ENCODE results near the gene CNTF. TPM values are rescaled to one million over a fixed set of nuclear protein-coding genes. Genes with fewer than 3 reads are reported as not detected.
A peak's percentile ranks its signal among the peaks of the same experiment; 100 is the strongest.
"Not testable (repeated sequence)": the region's sequence is repeated elsewhere in the genome, so short reads cannot be mapped to it uniquely, and the experiment has no call there.

The CNTF gene
- total RNA-seq: 1 to 10 TPM; 2.3 to 2.4 TPM

GRCh38 chr11:58622344-58622743 lies at the start of gene CNTF:
Gene CNTF, plus strand, starts transcription at chr11:58622665. Its CDS starts 88 bp downstream, at chr11:58622753.
- ChIA-PET CTCF (no interaction called here), POLR2A (interaction anchor here (1.3 kb wide), 1 partner anchor 45 kb away, joined by 3 read pairs; no protein-coding TSS in a partner anchor)
- Mint-ChIP-seq H3K27ac (no peak within 1 kb of the TSS), H3K4me1 (peaks cover 12% of the 10 kb centered on the region), H3K27me3 (no peaks in the 10 kb centered on the region), H3K4me3 (no peak within 1 kb of the TSS), H3K9me3 (no peaks in the 10 kb centered on the region), H3K36me3 (ENCODE audit: low read depth) (peaks cover 70% of the 10 kb centered on the region)
- no peak for DNase-seq

- H3K4me1 Mint-ChIP-seq: peaks cover 64% of the 10 kb centered on the region
- H3K27me3 Mint-ChIP-seq, DNase-seq, H3K9me3 Mint-ChIP-seq: not testable (repeated sequence)
- ChIA-PET POLR2A (interaction anchor here (1.0 to 2.0 kb wide), 3 partner anchors 13 to 572 kb away, joined by 3 to 8 read pairs (median 8); partner anchors contain the start of gene FAM111B), CTCF (interaction anchor here (0.7 to 1.2 kb wide), 6 partner anchors 9 to 563 kb away, joined by 3 to 7 read pairs (median 4); no protein-coding TSS in a partner anchor)
- peak overlapping the region; percentile 100 for H3K27ac Mint-ChIP-seq
- H3K36me3 Mint-ChIP-seq (ENCODE audit: low read depth): peaks cover 46% of the 10 kb centered on the region
- H3K4me3 Mint-ChIP-seq: peak overlapping the region; percentile 90
These were observed 49.6 kb upstream of the CNTF start for GRCh38 chr11:58572906-58573305.

GRCh38 chr11:58573451-58574104 lies 48.9 kb upstream of the CNTF start:
- Mint-ChIP-seq H3K36me3 (ENCODE audit: low read depth) (peaks cover 45% of the 10 kb centered on the region), H3K27me3 (no peaks in the 10 kb centered on the region), H3K4me3 (peak overlapping the region; percentile 90), H3K9me3 (no peaks in the 10 kb centered on the region), H3K4me1 (peaks cover 58% of the 10 kb centered on the region), H3K27ac (peak overlapping the region; percentile 100)
- CTCF ChIA-PET: interaction anchor here (0.7 to 1.2 kb wide), 6 partner anchors 10 to 562 kb away, joined by 3 to 7 read pairs (median 4); no protein-coding TSS in a partner anchor
- POLR2A ChIA-PET: interaction anchor here (1.0 to 2.0 kb wide), 8 partner anchors 11 to 832 kb away, joined by 3 to 8 read pairs (median 4); partner anchors contain the start of genes FAM111A, FAM111B and SELENOH
- DNase-seq: peak; percentile 56

DNA sequence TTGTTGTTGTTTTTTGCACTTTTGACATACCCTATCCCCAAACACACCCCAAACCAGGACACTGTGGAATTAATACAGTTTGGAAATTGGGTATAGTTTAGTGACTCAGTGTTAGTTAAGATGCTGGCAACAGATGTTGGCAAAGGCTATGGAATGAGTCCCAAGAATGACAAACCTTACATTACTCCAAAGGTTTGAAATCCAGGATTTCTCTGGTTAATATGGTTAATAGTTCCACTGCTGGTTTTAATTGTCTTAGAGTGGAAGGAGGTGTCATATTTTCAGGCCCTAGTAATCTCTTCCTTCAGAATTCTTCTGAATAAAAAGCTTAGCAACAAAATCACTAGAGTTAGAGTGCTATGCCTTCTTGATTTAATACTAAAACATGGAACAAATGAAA lies 47.6 kb upstream of the CNTF start:
- Mint-ChIP-seq H3K27ac (peak overlapping the region; percentile 100), H3K36me3 (ENCODE audit: low read depth) (peaks cover 38% of the 10 kb centered on the region), H3K4me1 (peaks cover 49% of the 10 kb centered on the region), H3K9me3 (no peaks in the 10 kb centered on the region), H3K4me3 (peak overlapping the region; percentile 90), H3K27me3 (no peaks in the 10 kb centered on the region)
- no peak for DNase-seq
- ChIA-PET POLR2A (interaction anchor here (0.6 to 4.4 kb wide), 13 partner anchors 7 to 1041 kb away, joined by 3 to 36 read pairs (median 3); partner anchors contain the start of genes FAM111A, FAM111B and OSBP), CTCF (interaction anchor here (0.8 kb wide), 1 partner anchor 597 kb away, joined by 3 read pairs; the partner anchor contains the start of gene DTX4)

GRCh38 chr11:58575377-58576020 lies 47.0 kb upstream of the CNTF start, which contains the start of gene LPXN:
Gene LPXN, minus strand, starts transcription at chr11:58575856. Its CDS starts 84 bp downstream, at chr11:58575772.
- no peaks in the 10 kb centered on the region for H3K27me3 Mint-ChIP-seq
- peak within 1 kb of the TSS; percentile 90 for H3K4me3 Mint-ChIP-seq
- ChIA-PET POLR2A (interaction anchor here (0.6 to 4.4 kb wide), 11 partner anchors 7 to 1066 kb away, joined by 3 to 36 read pairs (median 4); partner anchors contain the start of genes FAM111B and OSBP), CTCF (interaction anchor here (0.8 to 7.9 kb wide), 6 partner anchors 7 to 918 kb away, joined by 3 to 76 read pairs (median 6); partner anchors contain the start of genes CLP1 and DTX4)
- peak within 1 kb of the TSS; percentile 100 for H3K27ac Mint-ChIP-seq
- H3K36me3 Mint-ChIP-seq (ENCODE audit: low read depth): peaks cover 38% of the 10 kb centered on the region
- H3K9me3 Mint-ChIP-seq: no peaks in the 10 kb centered on the region
- DNase-seq: peak; percentile 54
- H3K4me1 Mint-ChIP-seq: peaks cover 48% of the 10 kb centered on the region

- Mint-ChIP-seq H3K4me3 (peak overlapping the region; percentile 90), H3K4me1 (peaks cover 50% of the 10 kb centered on the region), H3K36me3 (ENCODE audit: low read depth) (peaks cover 36% of the 10 kb centered on the region), H3K9me3 (no peaks in the 10 kb centered on the region), H3K27me3 (no peaks in the 10 kb centered on the region), H3K27ac (peak overlapping the region; percentile 100)
- ChIA-PET POLR2A (interaction anchor here (0.6 to 4.4 kb wide), 17 partner anchors 9 to 1092 kb away, joined by 3 to 36 read pairs (median 4); partner anchors contain the start of genes FAM111A, FAM111B, PATL1 and ZDHHC5), CTCF (interaction anchor here (0.7 to 7.9 kb wide), 9 partner anchors 9 to 567 kb away, joined by 3 to 76 read pairs (median 5); no protein-coding TSS in a partner anchor)
- DNase-seq: no peak
These were observed 45.5 kb upstream of the CNTF start for GRCh38 chr11:58576887-58577471.

GRCh38 chr11:58577555-58578135 lies 44.8 kb upstream of the CNTF start:
- Mint-ChIP-seq H3K27me3 (no peaks in the 10 kb centered on the region), H3K9me3 (no peaks in the 10 kb centered on the region), H3K27ac (peak overlapping the region; percentile 100), H3K4me1 (peaks cover 54% of the 10 kb centered on the region), H3K4me3 (peak overlapping the region; percentile 90), H3K36me3 (ENCODE audit: low read depth) (peaks cover 36% of the 10 kb centered on the region)
- peak; percentile 77 for DNase-seq
- ChIA-PET CTCF (interaction anchor here (0.8 to 7.9 kb wide), 4 partner anchors 10 to 567 kb away, joined by 3 to 76 read pairs (median 6); no protein-coding TSS in a partner anchor), POLR2A (interaction anchor here (0.6 to 4.4 kb wide), 21 partner anchors 9 to 1091 kb away, joined by 3 to 36 read pairs (median 4); partner anchors contain the start of genes FAM111A, FAM111B, PATL1 and UBE2L6)

DNA sequence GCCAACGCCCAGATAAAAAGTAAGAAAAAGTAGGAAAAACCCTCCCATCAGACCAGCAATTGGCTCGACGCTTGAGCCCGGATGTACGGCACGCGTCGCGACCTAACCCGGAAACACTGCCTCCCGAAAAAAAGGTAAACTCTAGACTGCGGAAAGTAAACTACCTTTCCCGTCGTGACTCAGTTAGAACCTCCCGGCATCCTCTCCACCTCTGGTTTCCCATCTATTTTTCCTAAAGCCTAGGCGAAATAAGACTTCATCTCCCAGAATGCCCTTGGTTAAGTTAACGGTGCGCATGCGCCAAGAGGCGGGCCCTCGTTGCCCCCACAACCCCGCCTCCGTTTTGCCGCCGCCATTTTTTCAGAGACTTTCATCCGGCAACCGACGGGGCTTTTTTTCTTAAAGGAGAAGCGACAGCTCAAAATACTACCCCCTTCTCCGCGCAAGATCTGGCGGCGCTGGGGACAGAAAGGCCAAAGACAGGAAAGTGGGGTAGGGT lies 44.3 kb upstream of the CNTF start:
- H3K27ac Mint-ChIP-seq: peak overlapping the region; percentile 100
- no peaks in the 10 kb centered on the region for H3K27me3 Mint-ChIP-seq
- POLR2A ChIA-PET: interaction anchor here (0.6 to 4.4 kb wide), 15 partner anchors 9 to 1091 kb away, joined by 3 to 36 read pairs (median 4); partner anchors contain the start of genes FAM111A, FAM111B, PATL1 and UBE2L6
- peaks cover 59% of the 10 kb centered on the region for H3K4me1 Mint-ChIP-seq
- DNase-seq: peak; percentile 94
- no peaks in the 10 kb centered on the region for H3K9me3 Mint-ChIP-seq
- H3K36me3 Mint-ChIP-seq (ENCODE audit: low read depth): peaks cover 36% of the 10 kb centered on the region
- CTCF ChIA-PET: interaction anchor here (0.8 to 7.9 kb wide), 2 partner anchors 10 to 53 kb away, joined by 3 to 76 read pairs; no protein-coding TSS in a partner anchor
- H3K4me3 Mint-ChIP-seq: peak overlapping the region; percentile 90

DNA sequence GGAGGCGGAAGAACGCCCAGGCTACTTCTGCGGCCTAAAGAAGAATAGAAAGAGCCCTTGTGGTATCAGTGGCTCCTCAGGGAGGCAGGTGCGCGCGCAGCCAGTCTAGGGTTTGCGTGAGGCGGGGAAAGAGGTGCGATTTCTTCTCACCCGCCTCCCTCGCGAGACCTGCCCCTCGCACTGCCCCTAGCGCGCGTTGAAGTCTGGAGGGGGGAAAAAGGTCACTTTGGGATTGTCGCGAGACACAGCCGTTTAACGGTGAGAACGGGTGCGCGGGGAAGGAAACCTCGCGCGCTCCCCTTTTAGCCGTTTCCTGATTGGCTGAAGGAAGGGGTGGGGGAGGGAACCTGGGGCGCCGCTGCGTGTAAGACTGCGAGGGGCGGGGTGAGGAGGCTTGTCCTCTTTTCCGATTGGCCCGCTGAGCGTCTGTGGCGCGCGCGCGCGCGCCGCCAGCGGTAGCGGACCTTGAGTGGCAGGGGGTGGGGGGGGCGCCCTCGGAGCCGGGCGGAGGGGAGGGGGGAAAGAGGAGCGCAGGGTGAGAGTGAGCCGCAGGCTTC lies 43.8 kb upstream of the CNTF start, which contains the start of gene ZFP91:
Gene ZFP91 (plus strand): TSS at position 429 of the 557 bp plus-strand sequence. CDS start 219 bp downstream, outside the sequence.
- Mint-ChIP-seq H3K36me3 (ENCODE audit: low read depth) (peaks cover 33% of the 10 kb centered on the region), H3K4me1 (peaks cover 58% of the 10 kb centered on the region), H3K27ac (peak within 1 kb of the TSS; percentile 100)

GRCh38 chr11:58579192-58580129 lies 43.0 kb upstream of the CNTF start:
- H3K4me1 Mint-ChIP-seq: peaks cover 57% of the 10 kb centered on the region
- H3K36me3 Mint-ChIP-seq (ENCODE audit: low read depth): peaks cover 33% of the 10 kb centered on the region
- CTCF ChIA-PET: interaction anchor here (1.0 to 7.9 kb wide), 2 partner anchors 11 to 50 kb away, joined by 4 to 76 read pairs; no protein-coding TSS in a partner anchor

More for the DNA sequence above, 43.8 kb upstream of the CNTF start, which contains the start of gene ZFP91:
- peak; percentile 97 for DNase-seq
- ChIA-PET POLR2A (interaction anchor here (0.6 to 4.4 kb wide), 10 partner anchors 8 to 1011 kb away, joined by 3 to 36 read pairs (median 6); partner anchors contain the start of genes FAM111A, FAM111B and UBE2L6), CTCF (interaction anchor here (0.8 to 7.9 kb wide), 2 partner anchors 11 to 53 kb away, joined by 3 to 76 read pairs; no protein-coding TSS in a partner anchor)
- peak within 1 kb of the TSS; percentile 94 for H3K4me3 Mint-ChIP-seq
- no peaks in the 10 kb centered on the region for H3K9me3 Mint-ChIP-seq
- no peaks in the 10 kb centered on the region for H3K27me3 Mint-ChIP-seq

More at GRCh38 chr11:58579192-58580129, 43.0 kb upstream of the CNTF start:
- H3K4me3 Mint-ChIP-seq: peak overlapping the region; percentile 94
- POLR2A ChIA-PET: interaction anchor here (1.3 to 4.4 kb wide), 3 partner anchors 12 to 1012 kb away, joined by 6 to 22 read pairs (median 6); partner anchors contain the start of genes FAM111B and UBE2L6
- DNase-seq: peak; percentile 92
- peak overlapping the region; percentile 100 for H3K27ac Mint-ChIP-seq
- no peaks in the 10 kb centered on the region for H3K27me3 Mint-ChIP-seq
- no peaks in the 10 kb centered on the region for H3K9me3 Mint-ChIP-seq
